ENCODE measurements around the gene VGLL1. TPM values are rescaled to one million over a fixed set of nuclear protein-coding genes. Genes with fewer than 3 reads are reported as not detected.

The VGLL1 gene
- not detected in 2 replicates for total RNA-seq

GRCh38 chrX:136531951-136532350 is at the start of gene VGLL1:
VGLL1 (plus strand) TSS chrX:136532215; CDS start chrX:136536021, 3,806 bp downstream.

GRCh38 chrX:136487647-136488046 is 44.4 kb upstream of the VGLL1 start, which contains the start of gene BRS3:
BRS3 (plus strand) TSS chrX:136487947; CDS start chrX:136488115, 168 bp downstream.

GRCh38 chrX:136497556-136498052 is 34.4 kb upstream of the VGLL1 start, which contains the start of gene HTATSF1:
HTATSF1 (plus strand) TSS chrX:136497592; CDS start chrX:136497685, 93 bp downstream.

Other genes starting within 250 kb of the VGLL1 start
- gene ADGRG4, start 231.3 kb upstream of the VGLL1 start, total RNA-seq = under 0.01 TPM in 1 of 2 replicates, not detected in the other
- gene BRS3, start 44.3 kb upstream of the VGLL1 start, total RNA-seq = not detected in 2 replicates
- gene HTATSF1, start 34.6 kb upstream of the VGLL1 start, total RNA-seq = 34.6 and 41.3 TPM in 2 replicates
- not detected in 2 replicates for gene CD40LG, start 115.9 kb downstream of the VGLL1 start, total RNA-seq
- 17.2 and 19.2 TPM in 2 replicates for gene ARHGEF6, start 248.7 kb downstream of the VGLL1 start, total RNA-seq